ENCODE measurements around the gene CRIM1.

Gene CRIM1

GRCh38 chr2:36438449-36438977 lies 82.9 kb downstream of the CRIM1 start:
- TF ChIP-seq YY1 (IDR thresholded peaks at IDR 0.05; ENCODE audit: insufficient read depth, insufficient read length): no peak
- TF ChIP-seq SUZ12 (IDR thresholded peaks at IDR 0.05; ENCODE audit: extremely low read depth, insufficient read depth, insufficient read length): no peak
- TF ChIP-seq ZNF274 (IDR thresholded peaks at IDR 0.05; ENCODE audit: low read depth, low read length): no peak
- no peaks in the 10 kb centered on the region for H3K4me1 ChIP-seq (ENCODE audit: insufficient read depth, insufficient read length)
- H3K9ac ChIP-seq (ENCODE audit: insufficient read length, low read depth): no peak overlapping the region
- no peaks in the 10 kb centered on the region for H3K27me3 ChIP-seq (ENCODE audit: insufficient read depth, insufficient read length)
- H3K4me3 ChIP-seq (ENCODE audit: insufficient read length, low read depth): no peak overlapping the region
- no peaks in the 10 kb centered on the region for H3K9me3 ChIP-seq (ENCODE audit: insufficient read depth, low read length)
- H3K36me3 ChIP-seq (ENCODE audit: insufficient read depth, insufficient read length, low read length): peaks cover 30% of the 10 kb centered on the region
- no peak for DNase-seq (ENCODE audit: low read depth, low spot score)

DNA sequence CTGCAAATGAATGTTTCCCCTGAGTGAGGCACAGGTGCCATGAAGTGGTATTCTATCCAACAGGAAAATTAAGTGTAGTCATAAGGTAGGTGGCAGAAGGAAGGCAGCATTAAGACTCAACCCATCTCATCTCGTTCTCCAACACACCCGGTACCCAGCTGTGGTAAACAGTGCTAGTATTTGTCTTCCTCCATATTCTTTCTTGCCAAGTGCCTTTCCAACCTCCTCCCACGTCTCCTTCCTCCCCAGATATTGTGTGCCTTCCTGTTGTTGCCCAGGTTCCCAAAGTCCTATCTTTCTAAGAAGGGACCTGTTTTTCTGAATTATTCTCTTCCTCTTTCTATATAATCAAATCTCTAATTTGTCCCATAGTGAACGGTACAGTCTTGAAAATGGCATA lies 83.5 kb downstream of the CRIM1 start:
- TF ChIP-seq ZNF274 (IDR thresholded peaks at IDR 0.05; ENCODE audit: low read depth, low read length): no peak
- no peak for TF ChIP-seq YY1 (IDR thresholded peaks at IDR 0.05; ENCODE audit: insufficient read depth, insufficient read length)
- no peak for TF ChIP-seq SUZ12 (IDR thresholded peaks at IDR 0.05; ENCODE audit: extremely low read depth, insufficient read depth, insufficient read length)
- Histone ChIP-seq H3K4me1 (ENCODE audit: insufficient read depth, insufficient read length) (no peaks in the 10 kb centered on the region), H3K4me3 (ENCODE audit: insufficient read length, low read depth) (no peak overlapping the region), H3K9me3 (ENCODE audit: insufficient read depth, low read length) (no peaks in the 10 kb centered on the region), H3K9ac (ENCODE audit: insufficient read length, low read depth) (no peak overlapping the region), H3K36me3 (ENCODE audit: insufficient read depth, insufficient read length, low read length) (peaks cover 33% of the 10 kb centered on the region), H3K27me3 (ENCODE audit: insufficient read depth, insufficient read length) (no peaks in the 10 kb centered on the region)
- no peak for DNase-seq (ENCODE audit: low read depth, low spot score)

DNA sequence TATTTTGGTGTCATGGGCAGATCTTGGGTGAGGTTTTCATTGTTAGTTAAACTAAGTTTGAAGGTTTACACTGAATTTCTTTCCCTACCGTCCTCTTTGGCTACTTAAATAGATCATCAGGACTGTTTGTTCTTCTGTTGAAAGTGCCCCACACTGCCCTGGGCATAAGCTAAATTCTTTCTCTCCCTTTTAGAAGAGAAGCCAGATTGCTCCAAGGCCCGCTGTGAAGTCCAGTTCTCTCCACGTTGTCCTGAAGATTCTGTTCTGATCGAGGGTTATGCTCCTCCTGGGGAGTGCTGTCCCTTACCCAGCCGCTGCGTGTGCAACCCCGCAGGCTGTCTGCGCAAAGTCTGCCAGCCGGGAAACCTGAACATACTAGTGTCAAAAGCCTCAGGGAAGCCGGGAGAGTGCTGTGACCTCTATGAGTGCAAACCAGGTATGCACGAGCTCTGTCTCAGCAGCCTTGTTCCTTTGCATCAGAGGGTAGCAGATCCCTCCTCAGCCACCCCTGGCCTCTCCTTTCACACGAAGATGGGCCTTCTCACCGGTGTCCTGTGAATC lies 85.6 kb downstream of the CRIM1 start:
- no peaks in the 10 kb centered on the region for H3K9me3 ChIP-seq (ENCODE audit: insufficient read depth, low read length)
- no peak for TF ChIP-seq SUZ12 (IDR thresholded peaks at IDR 0.05; ENCODE audit: extremely low read depth, insufficient read depth, insufficient read length)
- TF ChIP-seq YY1 (IDR thresholded peaks at IDR 0.05; ENCODE audit: insufficient read depth, insufficient read length): no peak
- no peak for TF ChIP-seq ZNF274 (IDR thresholded peaks at IDR 0.05; ENCODE audit: low read depth, low read length)
- H3K9ac ChIP-seq (ENCODE audit: insufficient read length, low read depth): no peak overlapping the region
- no peak overlapping the region for H3K4me3 ChIP-seq (ENCODE audit: insufficient read length, low read depth)
- peaks cover 48% of the 10 kb centered on the region for H3K36me3 ChIP-seq (ENCODE audit: insufficient read depth, insufficient read length, low read length)
- H3K4me1 ChIP-seq (ENCODE audit: insufficient read depth, insufficient read length): no peaks in the 10 kb centered on the region
- no peak for DNase-seq (ENCODE audit: low read depth, low spot score)
- no peaks in the 10 kb centered on the region for H3K27me3 ChIP-seq (ENCODE audit: insufficient read depth, insufficient read length)

GRCh38 chr2:36441816-36442215 lies 86.2 kb downstream of the CRIM1 start:
- no peak for DNase-seq (ENCODE audit: low read depth, low spot score)
- Histone ChIP-seq H3K4me3 (ENCODE audit: insufficient read length, low read depth) (no peak overlapping the region), H3K9ac (ENCODE audit: insufficient read length, low read depth) (no peak overlapping the region), H3K4me1 (ENCODE audit: insufficient read depth, insufficient read length) (no peaks in the 10 kb centered on the region), H3K27me3 (ENCODE audit: insufficient read depth, insufficient read length) (no peaks in the 10 kb centered on the region), H3K36me3 (ENCODE audit: insufficient read depth, insufficient read length, low read length) (peaks cover 54% of the 10 kb centered on the region), H3K9me3 (ENCODE audit: insufficient read depth, low read length) (no peaks in the 10 kb centered on the region)
- no peak for TF ChIP-seq YY1 (IDR thresholded peaks at IDR 0.05; ENCODE audit: insufficient read depth, insufficient read length)
- TF ChIP-seq SUZ12 (IDR thresholded peaks at IDR 0.05; ENCODE audit: extremely low read depth, insufficient read depth, insufficient read length): no peak
- no peak for TF ChIP-seq ZNF274 (IDR thresholded peaks at IDR 0.05; ENCODE audit: low read depth, low read length)

DNA sequence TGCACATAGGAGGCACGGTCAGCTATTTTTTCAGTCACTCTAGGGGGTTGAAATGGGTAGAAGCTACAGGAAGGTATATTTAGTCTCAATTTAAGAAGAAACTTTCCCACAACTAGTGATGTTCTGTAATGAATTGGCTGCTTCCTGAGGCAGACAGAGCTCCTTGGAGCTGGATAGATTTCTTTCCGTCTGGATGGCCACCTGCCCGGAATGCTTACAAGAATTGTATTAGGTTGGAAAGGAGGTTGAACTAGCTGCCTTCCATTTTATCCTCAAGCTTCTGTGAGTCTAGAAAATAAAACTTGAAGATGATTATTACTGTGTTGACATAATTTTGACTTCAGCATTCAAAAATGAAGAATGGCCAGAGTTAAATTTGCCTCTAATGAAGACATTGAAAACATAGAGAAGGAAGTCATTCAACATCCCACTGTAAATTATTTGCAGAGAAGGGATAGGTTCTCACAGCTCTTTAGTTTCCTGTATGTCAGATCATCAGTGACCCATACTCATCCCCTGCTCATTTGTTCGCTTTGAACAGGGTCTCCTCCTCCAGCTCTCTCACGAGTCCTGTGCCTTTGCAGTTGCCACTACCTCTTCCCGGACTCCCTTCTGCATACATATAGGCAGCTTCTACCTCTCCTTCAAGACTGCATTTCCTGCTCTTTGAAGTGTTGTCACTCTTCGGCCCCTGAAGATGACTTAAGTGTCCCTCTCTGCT lies 88.8 kb downstream of the CRIM1 start:
- no peak for DNase-seq (ENCODE audit: low read depth, low spot score)
- peaks cover 77% of the 10 kb centered on the region for H3K36me3 ChIP-seq (ENCODE audit: insufficient read depth, insufficient read length, low read length)

DNA sequence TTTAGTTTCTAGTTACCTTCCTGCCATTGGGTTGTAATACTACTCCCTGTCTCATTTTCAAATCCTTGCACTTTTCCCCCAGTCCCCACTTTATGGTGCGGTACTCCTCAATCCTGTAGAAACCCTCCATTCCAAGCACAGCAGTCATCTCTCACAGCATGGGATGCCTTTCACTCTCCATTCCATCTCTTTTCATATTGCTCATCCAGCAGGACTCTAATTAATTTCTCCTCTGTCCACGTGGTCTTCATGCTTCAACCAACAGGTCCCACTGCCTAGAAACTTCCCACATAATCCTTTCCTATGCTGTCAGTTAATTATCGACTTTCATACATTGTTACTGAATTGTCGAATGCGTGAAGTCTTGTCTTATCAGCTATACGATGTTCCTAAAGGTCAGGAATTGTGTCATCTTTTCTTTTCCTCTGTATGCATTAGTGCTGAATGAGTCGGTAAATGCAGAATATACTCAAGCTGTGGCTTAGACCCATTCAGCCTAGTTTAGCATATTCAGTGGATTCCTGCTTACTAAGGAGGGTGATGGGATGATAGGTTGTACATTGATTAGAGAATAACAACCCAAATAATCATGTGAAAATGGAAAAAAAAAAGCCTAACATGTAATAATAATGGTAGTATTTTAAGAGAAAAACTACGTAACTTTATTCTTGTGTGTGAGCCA lies 89.7 kb downstream of the CRIM1 start:
- Histone ChIP-seq H3K9me3 (ENCODE audit: insufficient read depth, low read length) (no peaks in the 10 kb centered on the region), H3K4me1 (ENCODE audit: insufficient read depth, insufficient read length) (no peaks in the 10 kb centered on the region), H3K9ac (ENCODE audit: insufficient read length, low read depth) (no peak overlapping the region), H3K4me3 (ENCODE audit: insufficient read length, low read depth) (no peak overlapping the region), H3K36me3 (ENCODE audit: insufficient read depth, insufficient read length, low read length) (peaks cover 75% of the 10 kb centered on the region), H3K27me3 (ENCODE audit: insufficient read depth, insufficient read length) (no peaks in the 10 kb centered on the region)
- DNase-seq (ENCODE audit: low read depth, low spot score): no peak
- TF ChIP-seq YY1 (IDR thresholded peaks at IDR 0.05; ENCODE audit: insufficient read depth, insufficient read length) (no peak), ZNF274 (IDR thresholded peaks at IDR 0.05; ENCODE audit: low read depth, low read length) (no peak), SUZ12 (IDR thresholded peaks at IDR 0.05; ENCODE audit: extremely low read depth, insufficient read depth, insufficient read length) (no peak)

More for the DNA sequence above, 88.8 kb downstream of the CRIM1 start:
- no peak overlapping the region for H3K4me3 ChIP-seq (ENCODE audit: insufficient read length, low read depth)
- H3K27me3 ChIP-seq (ENCODE audit: insufficient read depth, insufficient read length): no peaks in the 10 kb centered on the region
- no peak overlapping the region for H3K9ac ChIP-seq (ENCODE audit: insufficient read length, low read depth)
- no peaks in the 10 kb centered on the region for H3K4me1 ChIP-seq (ENCODE audit: insufficient read depth, insufficient read length)
- no peak for TF ChIP-seq ZNF274 (IDR thresholded peaks at IDR 0.05; ENCODE audit: low read depth, low read length)
- no peak for TF ChIP-seq YY1 (IDR thresholded peaks at IDR 0.05; ENCODE audit: insufficient read depth, insufficient read length)
- TF ChIP-seq SUZ12 (IDR thresholded peaks at IDR 0.05; ENCODE audit: extremely low read depth, insufficient read depth, insufficient read length): no peak
- H3K9me3 ChIP-seq (ENCODE audit: insufficient read depth, low read length): no peaks in the 10 kb centered on the region

GRCh38 chr2:36446294-36446693 lies 90.7 kb downstream of the CRIM1 start:
- no peak for DNase-seq (ENCODE audit: low read depth, low spot score)
- Histone ChIP-seq H3K9me3 (ENCODE audit: insufficient read depth, low read length) (no peaks in the 10 kb centered on the region), H3K9ac (ENCODE audit: insufficient read length, low read depth) (no peak overlapping the region), H3K4me1 (ENCODE audit: insufficient read depth, insufficient read length) (no peaks in the 10 kb centered on the region), H3K36me3 (ENCODE audit: insufficient read depth, insufficient read length, low read length) (peaks cover 70% of the 10 kb centered on the region), H3K27me3 (ENCODE audit: insufficient read depth, insufficient read length) (no peaks in the 10 kb centered on the region), H3K4me3 (ENCODE audit: insufficient read length, low read depth) (no peak overlapping the region)
- TF ChIP-seq YY1 (IDR thresholded peaks at IDR 0.05; ENCODE audit: insufficient read depth, insufficient read length) (no peak), ZNF274 (IDR thresholded peaks at IDR 0.05; ENCODE audit: low read depth, low read length) (no peak), SUZ12 (IDR thresholded peaks at IDR 0.05; ENCODE audit: extremely low read depth, insufficient read depth, insufficient read length) (no peak)
